H1 (cell line): ENCODE measurements around the gene UFSP1. TPM values are rescaled to one million over a fixed set of nuclear protein-coding genes. Genes with fewer than 3 reads are reported as not detected.
A peak's percentile ranks its signal among the peaks of the same experiment; 100 is the strongest.

Experiments used
- ASH2L ChIP-seq: fragments of 200-600, 300-600 bp; sonication (generic); IDR thresholded peaks from one replicate; pipeline ENCODE4 v1.7.1; 2017; ENCODE audit warnings: low read length
- ATF3 ChIP-seq: IDR thresholded peaks from 2 replicates; pipeline ENCODE4 v1.6.1; 2011; ENCODE audit warnings: low read depth, mild to moderate bottlenecking, low read length; ENCODE audit not compliant: insufficient read depth
- BACH1 ChIP-seq: IDR thresholded peaks from 2 replicates; pipeline ENCODE4 v1.6.1; 2012; ENCODE audit warnings: low read length, improper control_type of control experiment
- CBX5 ChIP-seq: fragments of 300-800, 300-1000 bp; sonication (generic); IDR thresholded peaks from 2 replicates; pipeline ENCODE4 v1.7.1; 2016; ENCODE audit warnings: antibody characterized with exemption, low read length, low read depth
- CBX8 ChIP-seq: fragments of 300-800, 300-1000 bp; sonication (generic); IDR thresholded peaks from 2 replicates; pipeline ENCODE4 v1.7.1; 2016; ENCODE audit warnings: low read depth, low read length, borderline replicate concordance
- CHD1 ChIP-seq: IDR thresholded peaks from 2 replicates; pipeline ENCODE4 v1.6.1; 2012; ENCODE audit warnings: low read depth, low read length, improper control_type of control experiment
- E2F6 ChIP-seq: IDR thresholded peaks from 2 replicates; pipeline ENCODE4 v1.6.1; 2012; ENCODE audit warnings: inconsistent platforms
- GABPA ChIP-seq: IDR thresholded peaks from 2 replicates; pipeline ENCODE4 v1.6.1; 2011; ENCODE audit warnings: mild to moderate bottlenecking, low read length, moderate library complexity, borderline replicate concordance; ENCODE audit not compliant: insufficient read depth
- GTF2F1 ChIP-seq: IDR thresholded peaks from 2 replicates; pipeline ENCODE4 v1.6.1; 2012; ENCODE audit warnings: low read depth, low read length, improper control_type of control experiment, borderline replicate concordance
- HDAC6 ChIP-seq: IDR thresholded peaks from one replicate; pipeline ENCODE4 v1.7.1; 2012; ENCODE audit warnings: low read depth, mild to moderate bottlenecking, inconsistent platforms, low read length, moderate library complexity
- JUN ChIP-seq: IDR thresholded peaks from 2 replicates; pipeline ENCODE4 v1.6.1; 2011; ENCODE audit warnings: low read depth, mild to moderate bottlenecking, improper control_type of control experiment, low read length
- KDM4A ChIP-seq: IDR thresholded peaks from one replicate; pipeline ENCODE4 v1.7.1; 2012; ENCODE audit warnings: low read depth, mild to moderate bottlenecking, moderate library complexity, low read length, inconsistent platforms; ENCODE audit not compliant: severe bottlenecking
- KDM5A ChIP-seq: fragments of 200-600 bp; IDR thresholded peaks from 2 replicates; pipeline ENCODE4 v1.7.1; 2012; ENCODE audit warnings: mild to moderate bottlenecking, low read length, inconsistent platforms, mixed read lengths
- NRF1 ChIP-seq: IDR thresholded peaks from 2 replicates; pipeline ENCODE4 v1.6.1; 2011; ENCODE audit warnings: mild to moderate bottlenecking, low read depth, low read length, improper control_type of control experiment
- POU5F1 ChIP-seq: IDR thresholded peaks from 2 replicates; pipeline ENCODE4 v1.6.1; 2011; ENCODE audit warnings: low read depth, mild to moderate bottlenecking, low read length, moderate library complexity
- RAD21 ChIP-seq, 2 experiments: IDR thresholded peaks in 1 of 2; conservative IDR thresholded peaks in 1 of 2; 2 replicates each; pipeline ENCODE4 v1.6.1; 2011; ENCODE audit warnings: low read depth in 2 of 2, low read length in 2 of 2, improper control_type of control experiment in 1 of 2, inconsistent platforms in 1 of 2, mild to moderate bottlenecking in 1 of 2, moderate library complexity in 1 of 2
- RFX5 ChIP-seq: IDR thresholded peaks from 2 replicates; pipeline ENCODE4 v1.6.1; 2011; ENCODE audit warnings: low read depth, low read length, improper control_type of control experiment, borderline replicate concordance
- SIN3A ChIP-seq, 2 experiments: IDR thresholded peaks in 1 of 2; conservative IDR thresholded peaks in 1 of 2; 2 replicates each; pipeline ENCODE4 v1.6.1; 2011 to 2012; ENCODE audit warnings: low read length in 2 of 2, improper control_type of control experiment in 1 of 2, low read depth in 1 of 2, mild to moderate bottlenecking in 1 of 2
- SIX5 ChIP-seq: IDR thresholded peaks from 2 replicates; pipeline ENCODE4 v1.6.1; 2011; ENCODE audit warnings: mild to moderate bottlenecking, low read depth, low read length
- TAF1 ChIP-seq: IDR thresholded peaks from 2 replicates; pipeline ENCODE4 v1.6.1; 2011; ENCODE audit warnings: mild to moderate bottlenecking, low read depth, low read length
- TAF7 ChIP-seq: optimal IDR thresholded peaks from 2 replicates; pipeline ENCODE3; 2011; ENCODE audit warnings: low read depth, mild to moderate bottlenecking, inconsistent platforms, low read length, moderate library complexity, borderline replicate concordance
- YY1 ChIP-seq: IDR thresholded peaks from 2 replicates; pipeline ENCODE4 v1.6.1; 2011; ENCODE audit warnings: low read depth, mild to moderate bottlenecking, low read length
- ZNF274 ChIP-seq: IDR thresholded peaks from 2 replicates; pipeline ENCODE4 v1.7.0; 2012; ENCODE audit warnings: low read length, borderline replicate concordance; ENCODE audit errors: extremely low read depth
- polyA plus RNA-seq, 7 experiments: library from polyadenylated mRNA; depleted of rRNA in 3 of 7; stranded (reverse) in 5 of 7; unstranded in 2 of 7; fragments of >200 nt in 5 of 7; fragments of 200-250 nt in 2 of 7; gene quantifications; 1 replicate in 5 of 7; 2 replicates in 1 of 7; 4 replicates in 1 of 7; pipeline versions ENCODE4 v1.2.1 to v1.2.3, GENCODE V29; 2011 to 2013; ENCODE audit warnings: missing spikeins in 2 of 7, mixed read lengths in 2 of 7
- total RNA-seq: library from RNA; stranded (reverse); fragmentation: NEBNext Ultra II Directional; extraction: Animal tissue kit (Norgen Biotek cat#: 25700); gene quantifications from 2 replicates; pipeline ENCODE4 v1.2.1, GENCODE V29; 2021

Gene UFSP1
- total and polyA plus RNA-seq, 2 of the 8 experiments (the other 6 are each of a cell fraction or from before 2014, with no cell fraction given), result 1.6 to 4.3 TPM

GRCh38 chr7:100874577-100875355 is 14.7 kb downstream of the UFSP1 start, which contains the start of gene SRRT (continued):
- TF ChIP-seq NRF1, result peak; percentile 66
- no peak for TF ChIP-seq GABPA
- TF ChIP-seq KDM5A, result peak; percentile 45; the same call in 1 of the 2 replicates
- no peak for TF ChIP-seq RFX5
- TF ChIP-seq KDM4A, result peak; percentile 56
- TF ChIP-seq HDAC6, result no peak
- TF ChIP-seq RAD21 (IDR thresholded peaks at IDR 0.05 in 1 of 2, conservative IDR thresholded peaks at IDR 0.05 in 1 of 2; ENCODE audit: low read depth in 2 of 2, low read length in 2 of 2), result no peak
- TF ChIP-seq BACH1, result peak; percentile 20; the same call in 1 of the 2 replicates
- peak; percentile 84 for TF ChIP-seq YY1
- TF ChIP-seq CBX5, result no peak
- TF ChIP-seq ZNF274, result no peak
- TF ChIP-seq ASH2L, result peak; percentile 84
- no peak for TF ChIP-seq POU5F1
- TF ChIP-seq CBX8, result no peak
- TF ChIP-seq GTF2F1, result peak; percentile 89
- peak; percentile 88 for TF ChIP-seq TAF7
- TF ChIP-seq SIX5, result no peak
- TF ChIP-seq ATF3, result no peak
- peak; percentile 96 for TF ChIP-seq TAF1
- TF ChIP-seq CHD1, result no peak; the same call in 1 of the 2 replicates
- peak; percentile 71; the same call in 1 of the 2 replicates for TF ChIP-seq E2F6
- TF ChIP-seq JUN, result no peak
- TF ChIP-seq SIN3A (conservative IDR thresholded peaks at IDR 0.05 in 1 of 2, IDR thresholded peaks at IDR 0.05 in 1 of 2; ENCODE audit: low read depth in 1 of 2, low read length in 2 of 2), result peak; percentile 69 to 79; a peak in 2 of 4 replicates
